GM18498 (cell line): ENCODE measurements around the gene AATK.

Source experiments
- ATAC-seq: cut with Tn5 transposase; IDR thresholded peaks from one replicate; pipeline ENCODE4 v1.9.1; 2021; ENCODE audit warnings: mild to moderate bottlenecking, moderate library complexity; ENCODE audit not compliant: unreplicated experiment

Gene AATK

GRCh38 chr17:81197409-81197795 is 31.4 kb upstream of the AATK start:
- ATAC-seq = no peak

- no peak for ATAC-seq
Measured at GRCh38 chr17:81196505-81197408, 30.7 kb upstream of the AATK start.

GRCh38 chr17:81195941-81196495 is 30.0 kb upstream of the AATK start:
- ATAC-seq = no peak

GRCh38 chr17:81194941-81195901 is 29.2 kb upstream of the AATK start:
- ATAC-seq = no peak

GRCh38 chr17:81194225-81194760 is 28.3 kb upstream of the AATK start:
- no peak for ATAC-seq

- no peak for ATAC-seq
Measured at GRCh38 chr17:81193470-81194224, 27.6 kb upstream of the AATK start.

- ATAC-seq = no peak
Measured at GRCh38 chr17:81193051-81193410, 27.0 kb upstream of the AATK start.

- ATAC-seq = no peak
Measured at GRCh38 chr17:81192386-81193050, 26.5 kb upstream of the AATK start.

GRCh38 chr17:81191646-81192045 is 25.6 kb upstream of the AATK start:
- ATAC-seq = no peak

GRCh38 chr17:81191116-81191515 is 25.1 kb upstream of the AATK start:
- no peak for ATAC-seq

- no peak for ATAC-seq
Measured at GRCh38 chr17:81190591-81190990, 24.6 kb upstream of the AATK start.

GRCh38 chr17:81189670-81190530 is 23.9 kb upstream of the AATK start:
- no peak for ATAC-seq

- no peak for ATAC-seq
Measured at GRCh38 chr17:81189016-81189415, 23.0 kb upstream of the AATK start.

GRCh38 chr17:81188491-81188840 is 22.4 kb upstream of the AATK start:
- ATAC-seq = no peak

- no peak for ATAC-seq
Measured at GRCh38 chr17:81187586-81188490, 21.8 kb upstream of the AATK start.

GRCh38 chr17:81187120-81187519 is 21.1 kb upstream of the AATK start:
- no peak for ATAC-seq

GRCh38 chr17:81186203-81186602 is 20.2 kb upstream of the AATK start:
- no peak for ATAC-seq

GRCh38 chr17:81184555-81184954 is 18.5 kb upstream of the AATK start:
- no peak for ATAC-seq
